ENCODE results near the gene COX4I2.
"Not testable (repeated sequence)": the region's sequence is repeated elsewhere in the genome, so short reads cannot be mapped to it uniquely, and the experiment has no call there.

Gene COX4I2

GRCh38 chr20:31664696-31665354, 27.1 kb downstream of the COX4I2 start:
- TF ChIP-seq PAX5 (IDR thresholded peaks at IDR 0.05; ENCODE audit: insufficient read depth, low read length, severe bottlenecking), result no peak
- no peak for TF ChIP-seq SPI1 (IDR thresholded peaks at IDR 0.05; ENCODE audit: low read depth, low read length)
- no peak for TF ChIP-seq POU2F2 (IDR thresholded peaks at IDR 0.05; ENCODE audit: low read depth, low read length)
- no peak for TF ChIP-seq TAF1 (IDR thresholded peaks at IDR 0.05; ENCODE audit: low read depth, low read length)
- no peak for TF ChIP-seq POLR2A (IDR thresholded peaks at IDR 0.05; ENCODE audit: low read depth, low read length)
- TF ChIP-seq POLR2AphosphoS5 (IDR thresholded peaks at IDR 0.05; ENCODE audit: low read depth, low read length), result no peak
- FAIRE-seq (no peak), DNase-seq (ENCODE audit: insufficient read length, low spot score) (no peak)

- DNase-seq (ENCODE audit: insufficient read length, low spot score) (no peak), FAIRE-seq (no peak)
- no peak for TF ChIP-seq PAX5 (IDR thresholded peaks at IDR 0.05; ENCODE audit: insufficient read depth, low read length, severe bottlenecking)
- no peak for TF ChIP-seq POLR2A (IDR thresholded peaks at IDR 0.05; ENCODE audit: low read depth, low read length)
- no peak for TF ChIP-seq TAF1 (IDR thresholded peaks at IDR 0.05; ENCODE audit: low read depth, low read length)
- TF ChIP-seq SPI1 (IDR thresholded peaks at IDR 0.05; ENCODE audit: low read depth, low read length), result no peak
- TF ChIP-seq POLR2AphosphoS5 (IDR thresholded peaks at IDR 0.05; ENCODE audit: low read depth, low read length), result no peak
- TF ChIP-seq POU2F2 (IDR thresholded peaks at IDR 0.05; ENCODE audit: low read depth, low read length), result no peak
Observed at GRCh38 chr20:31665753-31666152, 28.0 kb downstream of the COX4I2 start.

GRCh38 chr20:31666258-31667042, 28.7 kb downstream of the COX4I2 start:
- no peak for DNase-seq (ENCODE audit: insufficient read length, low spot score)
- no peak for TF ChIP-seq POLR2A (IDR thresholded peaks at IDR 0.05; ENCODE audit: low read depth, low read length)
- TF ChIP-seq PAX5 (IDR thresholded peaks at IDR 0.05; ENCODE audit: insufficient read depth, low read length, severe bottlenecking), result no peak
- no peak for TF ChIP-seq POLR2AphosphoS5 (IDR thresholded peaks at IDR 0.05; ENCODE audit: low read depth, low read length)
- no peak for TF ChIP-seq TAF1 (IDR thresholded peaks at IDR 0.05; ENCODE audit: low read depth, low read length)
- TF ChIP-seq SPI1 (IDR thresholded peaks at IDR 0.05; ENCODE audit: low read depth, low read length), result no peak
- no peak for TF ChIP-seq POU2F2 (IDR thresholded peaks at IDR 0.05; ENCODE audit: low read depth, low read length)

GRCh38 chr20:31667315-31668285, 29.9 kb downstream of the COX4I2 start:
- TF ChIP-seq TAF1 (IDR thresholded peaks at IDR 0.05; ENCODE audit: low read depth, low read length) (no peak), POLR2AphosphoS5 (IDR thresholded peaks at IDR 0.05; ENCODE audit: low read depth, low read length) (no peak), POU2F2 (IDR thresholded peaks at IDR 0.05; ENCODE audit: low read depth, low read length) (no peak), PAX5 (IDR thresholded peaks at IDR 0.05; ENCODE audit: insufficient read depth, low read length, severe bottlenecking) (no peak), SPI1 (IDR thresholded peaks at IDR 0.05; ENCODE audit: low read depth, low read length) (peak; percentile 34; the same call in 1 of the 2 replicates), POLR2A (IDR thresholded peaks at IDR 0.05; ENCODE audit: low read depth, low read length) (no peak)
- DNase-seq (ENCODE audit: insufficient read length, low spot score), result no peak
- no peak for FAIRE-seq

More at GRCh38 chr20:31666258-31667042, 28.7 kb downstream of the COX4I2 start:
- no peak for FAIRE-seq

- FAIRE-seq; DNase-seq (ENCODE audit: insufficient read length, low spot score): not testable (repeated sequence)
Observed at GRCh38 chr20:31668944-31669343, 31.2 kb downstream of the COX4I2 start.

- FAIRE-seq, result no peak
- TF ChIP-seq SPI1 (IDR thresholded peaks at IDR 0.05; ENCODE audit: low read depth, low read length), result no peak
- TF ChIP-seq POU2F2 (IDR thresholded peaks at IDR 0.05; ENCODE audit: low read depth, low read length), result no peak
- no peak for TF ChIP-seq PAX5 (IDR thresholded peaks at IDR 0.05; ENCODE audit: insufficient read depth, low read length, severe bottlenecking)
- TF ChIP-seq POLR2AphosphoS5 (IDR thresholded peaks at IDR 0.05; ENCODE audit: low read depth, low read length), result no peak
- no peak for TF ChIP-seq TAF1 (IDR thresholded peaks at IDR 0.05; ENCODE audit: low read depth, low read length)
- no peak for TF ChIP-seq POLR2A (IDR thresholded peaks at IDR 0.05; ENCODE audit: low read depth, low read length)
- DNase-seq (ENCODE audit: insufficient read length, low spot score), result no peak
Observed at GRCh38 chr20:31669876-31670275, 32.2 kb downstream of the COX4I2 start.

GRCh38 chr20:31670371-31671228, 32.9 kb downstream of the COX4I2 start:
- no peak for FAIRE-seq
- no peak for TF ChIP-seq PAX5 (IDR thresholded peaks at IDR 0.05; ENCODE audit: insufficient read depth, low read length, severe bottlenecking)
- TF ChIP-seq POLR2A (IDR thresholded peaks at IDR 0.05; ENCODE audit: low read depth, low read length), result no peak
- no peak for TF ChIP-seq POLR2AphosphoS5 (IDR thresholded peaks at IDR 0.05; ENCODE audit: low read depth, low read length)
- TF ChIP-seq TAF1 (IDR thresholded peaks at IDR 0.05; ENCODE audit: low read depth, low read length), result no peak
- no peak for TF ChIP-seq SPI1 (IDR thresholded peaks at IDR 0.05; ENCODE audit: low read depth, low read length)
- TF ChIP-seq POU2F2 (IDR thresholded peaks at IDR 0.05; ENCODE audit: low read depth, low read length), result no peak
- no peak for DNase-seq (ENCODE audit: insufficient read length, low spot score)

- FAIRE-seq, result no peak
- no peak for DNase-seq (ENCODE audit: insufficient read length, low spot score)
Observed at GRCh38 chr20:31671324-31671723, 33.6 kb downstream of the COX4I2 start.

More at GRCh38 chr20:31671324-31671723, 33.6 kb downstream of the COX4I2 start:
- TF ChIP-seq TAF1 (IDR thresholded peaks at IDR 0.05; ENCODE audit: low read depth, low read length) (no peak), SPI1 (IDR thresholded peaks at IDR 0.05; ENCODE audit: low read depth, low read length) (no peak), POU2F2 (IDR thresholded peaks at IDR 0.05; ENCODE audit: low read depth, low read length) (no peak), PAX5 (IDR thresholded peaks at IDR 0.05; ENCODE audit: insufficient read depth, low read length, severe bottlenecking) (no peak), POLR2A (IDR thresholded peaks at IDR 0.05; ENCODE audit: low read depth, low read length) (no peak), POLR2AphosphoS5 (IDR thresholded peaks at IDR 0.05; ENCODE audit: low read depth, low read length) (no peak)
